Activated CD8-positive, alpha-beta memory T cell treated with anti-CD3 and anti-CD28 coated beads for 4 hours (primary cell): Measurements from ENCODE around the gene CCDC28B.

Source experiments
- DNase-seq, 2 donors: peaks; one replicate each; pipeline ENCODE4 v3.0.0-alpha.2; 2020; ENCODE audit warnings: low read depth in 2 of 2

Gene CCDC28B

DNA sequence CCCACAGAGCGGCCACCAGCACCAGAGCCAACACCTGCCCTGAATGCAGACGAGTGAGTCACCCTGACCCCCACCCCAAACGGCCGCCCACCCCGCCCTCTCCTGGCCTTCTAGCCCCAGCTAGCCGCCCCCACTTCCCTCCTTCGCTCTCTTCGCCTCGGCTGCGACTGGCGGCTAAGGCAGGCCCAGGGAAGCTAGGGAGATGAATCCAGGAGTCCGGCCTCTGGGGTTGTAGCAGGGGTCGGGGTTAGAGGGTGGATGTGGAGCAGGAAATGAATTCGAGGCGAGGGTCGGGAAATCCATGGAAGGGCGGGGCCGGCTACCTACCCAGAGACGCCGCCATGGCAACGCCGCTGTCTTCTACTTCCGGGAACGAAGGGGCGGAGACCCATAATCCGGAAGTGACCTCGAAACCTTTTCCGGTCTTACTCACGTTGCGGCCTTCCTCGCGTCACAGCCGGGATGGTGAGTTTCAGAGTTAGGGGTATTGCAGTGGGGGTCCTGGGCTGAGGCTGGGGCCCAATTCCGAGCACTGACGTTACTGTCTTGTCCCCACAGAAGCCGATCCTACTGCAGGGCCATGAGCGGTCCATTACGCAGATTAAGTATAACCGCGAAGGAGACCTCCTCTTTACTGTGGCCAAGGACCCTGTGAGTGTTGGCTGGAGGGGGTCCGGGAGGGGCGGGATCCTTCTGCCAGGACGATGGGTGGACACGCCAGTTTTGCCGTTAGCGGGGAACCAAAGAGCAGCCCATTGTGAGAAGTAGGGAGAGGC, 21.8 kb downstream of the CCDC28B start, which contains the start of the genes EIF3I and TMEM234:
Gene EIF3I (plus strand): TSS at position 428 of the 776 bp plus-strand sequence. CDS start 35 bp downstream, at position 463.
Gene TMEM234 (minus strand): TSS at position 374 of the 776 bp plus-strand sequence. CDS start 31 bp downstream, at position 343.
- peak; percentile 89 to 90 for DNase-seq

DNA sequence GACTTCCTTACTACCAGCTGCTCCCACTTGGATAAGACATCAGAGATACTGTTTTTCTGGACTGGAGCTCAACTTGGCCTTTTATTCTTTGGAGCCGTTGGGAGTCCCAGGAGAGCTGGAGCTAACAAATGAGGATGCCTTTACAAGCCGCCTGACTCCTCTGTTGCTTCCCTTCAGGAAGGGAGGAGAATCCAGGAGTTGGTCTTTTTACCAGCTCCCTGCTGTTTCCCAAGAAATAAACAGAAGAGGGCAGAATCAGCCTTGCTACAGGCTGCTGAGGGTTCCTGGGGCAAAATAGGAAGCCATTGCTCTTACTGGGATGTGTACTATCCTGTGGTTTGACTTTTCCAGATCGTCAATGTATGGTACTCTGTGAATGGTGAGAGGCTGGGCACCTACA, 23.3 kb downstream of the CCDC28B start:
- DNase-seq: no peak

DNA sequence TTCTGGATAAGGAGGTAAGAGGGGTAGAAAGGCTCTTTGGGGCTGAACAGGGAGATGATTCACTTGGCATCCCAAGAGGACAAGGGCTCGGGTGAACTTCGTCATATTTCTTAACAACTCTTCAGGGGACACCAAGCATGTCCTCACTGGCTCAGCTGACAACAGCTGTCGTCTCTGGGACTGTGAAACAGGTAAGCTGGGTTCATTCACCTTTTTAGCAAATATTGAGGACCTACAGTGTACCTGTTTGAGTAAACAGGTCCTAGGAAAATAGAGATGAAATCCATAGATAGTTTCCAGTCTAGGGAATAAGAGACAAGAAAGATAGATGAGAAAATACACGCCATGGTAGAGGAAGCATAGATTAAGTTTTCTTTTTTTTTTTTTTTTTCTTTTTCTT, 23.9 kb downstream of the CCDC28B start:
- DNase-seq: no peak

DNA sequence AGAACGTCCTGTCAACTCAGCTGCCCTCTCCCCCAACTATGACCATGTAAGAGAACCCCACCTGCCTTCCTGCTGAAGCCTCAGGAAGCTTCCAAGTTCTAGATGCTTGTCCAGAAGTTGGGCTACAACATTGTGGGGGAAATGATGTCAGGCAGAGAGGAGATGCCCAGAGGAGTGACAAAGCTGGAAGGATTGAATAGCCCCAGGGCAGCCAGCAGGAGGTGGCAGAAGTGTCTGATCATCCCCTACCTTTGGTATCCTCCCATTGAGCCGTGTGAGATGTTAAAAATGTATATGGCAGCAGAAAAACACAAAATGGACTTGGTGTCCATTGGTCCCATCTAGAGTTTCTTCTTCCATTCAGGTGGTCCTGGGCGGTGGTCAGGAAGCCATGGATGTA, 28.4 kb downstream of the CCDC28B start:
- no peak for DNase-seq

DNA sequence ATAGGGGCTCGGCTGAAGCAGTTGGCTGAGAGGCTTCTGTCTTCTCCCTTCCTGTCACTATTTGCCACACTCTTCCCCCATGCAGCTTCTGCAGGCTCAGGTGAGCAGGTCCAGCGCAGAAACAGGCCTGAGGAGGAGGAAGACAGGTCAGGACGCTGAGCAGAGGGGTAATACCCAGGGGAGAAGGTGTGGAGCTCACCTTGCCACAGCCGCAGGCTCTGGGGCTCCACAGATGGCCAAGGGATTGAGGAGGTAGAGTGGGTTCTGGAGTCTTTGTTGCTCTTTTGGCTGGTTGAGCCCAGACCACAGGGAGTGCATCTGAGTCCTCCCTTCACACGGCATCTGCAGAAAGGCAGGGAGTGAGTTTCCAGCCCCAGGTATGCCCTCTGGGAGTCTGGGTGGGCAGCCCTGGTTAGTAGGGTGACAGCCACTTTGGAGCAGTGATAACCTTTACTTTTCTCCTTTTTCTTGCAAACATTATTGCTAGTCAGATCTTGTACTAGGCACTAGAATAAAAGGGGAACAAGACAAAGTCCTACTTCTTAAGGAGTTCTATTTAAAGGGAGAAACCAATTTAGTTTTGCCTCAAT, 31.5 kb downstream of the CCDC28B start:
- DNase-seq: no peak

DNA sequence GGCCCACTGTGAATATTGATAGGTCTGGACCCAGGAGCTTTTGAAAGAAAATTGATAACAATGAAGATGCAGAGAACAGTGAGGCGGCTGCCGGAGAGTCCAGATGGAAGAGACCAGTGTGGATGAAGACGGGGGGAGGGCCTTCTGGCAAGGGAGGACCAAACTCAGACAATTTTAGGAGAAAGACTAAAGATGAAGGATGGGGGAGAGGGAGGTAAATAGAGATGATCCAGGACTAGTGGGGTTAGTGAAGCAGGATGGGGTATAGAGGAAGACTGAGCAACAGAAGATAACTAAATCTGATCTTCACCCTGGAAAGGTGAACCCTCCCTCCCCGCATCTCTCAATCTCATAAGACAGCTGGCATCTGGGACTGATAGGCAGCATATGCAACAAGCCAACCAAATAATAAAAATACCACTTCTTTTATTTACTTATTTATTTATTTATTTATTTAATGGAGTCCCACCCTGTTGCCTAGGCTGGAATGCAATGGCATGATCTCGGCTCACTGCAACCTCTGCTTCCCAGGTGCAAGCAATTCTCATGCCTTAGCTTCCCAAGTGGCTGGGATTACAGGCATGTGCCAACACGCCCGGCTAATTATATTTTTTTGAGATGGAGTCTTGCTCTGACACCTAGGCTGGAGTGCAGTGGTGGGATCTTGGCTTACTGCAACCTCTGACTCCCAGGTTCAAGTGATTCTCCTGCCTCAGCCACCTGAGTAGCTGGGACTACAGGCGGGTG, 32.3 kb downstream of the CCDC28B start:
- no peak for DNase-seq

DNA sequence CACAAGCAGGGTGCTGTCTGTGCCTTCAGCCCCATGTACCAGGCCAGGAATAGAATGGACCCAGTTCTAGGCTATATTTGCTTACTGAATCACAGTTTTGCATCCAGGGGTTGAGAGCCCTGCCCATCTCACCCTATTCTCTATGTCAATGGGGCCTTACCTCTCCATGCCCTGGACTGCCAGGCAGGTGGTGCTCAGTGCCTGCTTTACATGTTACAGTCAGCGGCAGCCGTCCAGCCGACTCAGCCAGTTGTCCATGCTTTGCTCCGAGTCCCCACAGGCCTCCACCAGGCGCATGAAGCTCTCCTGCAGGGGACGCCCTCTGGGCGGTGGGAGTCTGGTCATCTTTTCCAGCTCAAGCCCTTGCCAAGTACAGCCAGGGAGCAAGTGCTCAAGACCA, 34.4 kb downstream of the CCDC28B start:
- DNase-seq: no peak

DNA sequence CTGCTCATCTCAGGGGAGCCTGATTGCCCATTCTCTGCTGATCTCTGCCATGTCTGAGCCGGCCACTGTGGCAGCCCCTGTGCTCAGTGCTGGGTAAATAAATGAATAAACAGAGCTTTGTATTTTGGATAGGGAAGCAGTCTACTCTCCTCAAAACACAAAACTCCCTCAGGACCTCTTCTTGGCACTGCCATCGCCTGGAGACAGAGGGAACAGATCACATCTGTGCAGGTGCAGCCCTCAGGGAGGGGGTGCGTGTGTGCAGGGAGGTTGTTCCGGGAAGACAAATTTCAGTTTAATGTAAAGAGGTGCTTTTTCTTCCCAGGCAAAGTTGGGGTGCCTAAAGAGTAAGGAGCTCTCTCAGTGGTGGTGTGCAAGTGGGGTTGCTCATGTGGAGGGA, 38.9 kb downstream of the CCDC28B start:
- DNase-seq: no peak

DNA sequence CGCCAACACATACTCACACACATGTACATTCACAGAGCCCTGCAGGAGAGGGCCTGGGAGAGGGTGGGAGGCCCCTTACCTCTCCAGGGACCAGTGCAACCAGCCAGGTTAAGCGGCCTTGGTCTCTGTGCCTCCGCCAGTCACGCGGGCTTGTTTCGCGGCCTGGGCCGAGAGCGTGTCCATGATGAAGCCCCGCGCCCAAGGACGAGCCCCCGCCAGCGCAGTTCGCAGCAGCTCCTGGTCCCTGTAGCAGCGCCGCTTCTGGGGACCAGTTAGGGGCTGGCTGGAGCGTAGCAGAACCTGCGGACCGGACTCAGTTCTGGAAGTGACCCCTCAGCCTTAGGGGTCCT, 39.4 kb downstream of the CCDC28B start:
- no peak for DNase-seq

DNA sequence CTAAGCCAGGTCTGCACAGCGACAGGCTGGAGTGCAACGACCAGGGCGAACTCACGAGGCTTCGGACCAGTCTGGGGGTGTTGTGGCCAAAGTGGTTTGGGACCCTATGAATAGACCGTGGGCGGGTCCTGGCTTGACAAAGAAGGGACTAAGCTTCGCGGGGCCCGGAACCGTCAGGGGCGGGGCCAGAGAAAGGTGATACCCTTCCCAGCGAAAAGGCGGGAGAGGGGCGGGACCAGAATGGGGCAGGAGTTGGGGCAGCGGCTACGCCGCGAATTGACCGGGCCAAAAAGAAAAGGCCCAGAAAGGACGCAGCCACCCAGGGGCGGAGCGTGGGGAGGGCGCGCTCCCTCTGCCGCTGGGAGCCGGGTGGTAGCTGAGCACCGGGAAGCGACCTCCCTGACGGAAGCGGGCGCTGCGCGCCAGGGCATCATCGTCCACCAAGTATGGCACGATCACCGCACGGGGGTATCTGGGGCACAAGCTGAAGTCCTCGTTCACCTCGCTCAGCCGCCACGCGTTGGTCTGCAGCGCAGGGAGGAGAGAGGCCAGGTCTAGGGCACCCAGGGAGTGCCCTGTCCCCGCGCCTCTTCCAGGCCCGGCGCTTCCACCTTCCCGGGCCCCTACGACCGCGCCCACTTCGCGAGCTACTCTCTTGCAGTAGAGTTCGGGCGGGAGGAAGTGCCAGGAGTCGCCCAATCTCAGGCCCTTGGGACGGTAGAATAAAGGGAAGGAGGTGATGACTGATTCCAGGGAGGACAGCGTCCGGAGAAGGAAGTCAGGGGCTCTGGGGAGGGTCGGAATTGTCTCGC, 40.0 kb downstream of the CCDC28B start:
- peak in 1 of 2 donors; percentile 28 for DNase-seq

DNA sequence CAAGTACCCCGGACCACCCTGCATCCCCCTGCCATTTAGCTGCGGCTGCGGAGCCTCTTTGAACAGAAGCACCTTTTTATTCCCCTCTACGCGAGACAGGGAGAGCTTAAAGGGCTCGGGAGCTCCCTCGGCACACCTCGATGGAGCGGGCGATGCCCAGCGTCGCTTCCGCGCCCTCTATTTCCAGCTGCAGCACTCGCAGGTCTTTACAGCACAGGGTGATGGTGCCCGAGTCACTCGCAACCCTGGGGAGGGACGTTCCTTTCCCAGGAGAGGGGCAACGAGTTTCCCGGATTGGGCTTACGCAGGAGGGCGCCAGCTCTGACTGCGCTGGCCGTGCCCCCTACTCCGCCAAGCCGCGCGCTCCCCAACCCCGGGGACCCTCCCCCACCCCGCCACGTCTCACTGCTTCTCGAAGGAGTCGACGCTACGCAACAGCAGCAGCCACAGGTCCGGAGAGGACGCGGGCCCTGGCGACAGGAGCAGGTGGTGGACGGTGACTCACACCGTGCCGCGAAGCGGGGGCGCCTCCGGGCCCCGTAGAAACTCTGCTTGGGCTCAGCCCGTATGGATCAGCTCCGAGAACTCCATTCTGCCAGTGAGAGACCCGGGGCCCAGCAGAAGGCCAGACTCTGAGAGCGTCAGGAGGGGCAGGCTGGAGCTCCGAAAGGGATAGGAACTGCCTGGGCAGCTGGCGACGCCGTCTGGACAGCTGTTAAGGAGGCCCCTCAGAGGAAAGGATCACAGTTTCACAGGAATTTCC, 40.8 kb downstream of the CCDC28B start:
- no peak for DNase-seq

DNA sequence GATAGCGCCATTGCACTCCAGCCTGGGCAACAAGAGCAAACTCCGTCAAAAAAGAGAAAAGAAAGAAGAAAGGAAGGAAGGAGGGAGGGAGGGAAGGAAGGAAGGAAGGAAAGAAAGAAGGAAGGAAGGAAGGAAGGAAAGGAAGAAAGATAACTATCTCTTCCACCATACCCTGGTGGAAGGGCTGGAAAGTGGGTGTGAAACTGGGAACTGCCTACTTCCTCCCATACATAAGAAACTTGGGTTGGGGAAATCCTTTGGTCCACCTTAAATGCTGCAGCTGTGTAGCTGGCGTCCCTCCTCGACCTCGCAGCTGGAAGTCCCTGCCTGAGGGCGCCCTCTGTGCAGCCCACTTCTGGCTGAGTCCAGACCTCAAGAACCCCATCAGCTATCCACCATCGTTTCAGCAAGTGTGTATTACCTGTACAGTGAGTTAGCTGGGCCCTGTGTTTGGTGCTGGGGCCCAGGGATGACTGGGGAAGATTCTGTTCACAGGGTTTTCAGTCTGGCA, 42.0 kb downstream of the CCDC28B start:
- no peak for DNase-seq

DNA sequence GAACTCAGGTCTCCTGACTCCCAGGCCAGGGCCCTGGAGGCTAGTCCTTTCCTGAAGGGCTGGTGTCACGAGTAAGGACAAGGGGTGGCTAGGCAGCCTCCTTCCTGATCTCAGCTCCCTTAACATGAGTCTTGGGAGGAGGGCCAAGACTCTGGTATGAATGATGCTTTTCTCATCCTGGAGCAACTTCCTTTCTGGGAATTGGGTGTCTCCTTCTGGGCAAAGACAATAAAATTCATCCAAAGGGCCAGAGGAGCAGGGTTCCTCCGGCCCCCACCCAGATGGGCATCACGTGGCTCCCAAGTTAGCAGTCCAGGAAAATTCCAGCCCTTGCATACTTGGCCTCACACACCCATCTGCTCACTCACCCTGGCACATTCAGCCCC, 46.5 kb downstream of the CCDC28B start, which contains the start of gene FAM167B:
Gene FAM167B (plus strand): TSS at position 335 of the 386 bp plus-strand sequence. CDS start 200 bp downstream, outside the sequence.
- no peak for DNase-seq

DNA sequence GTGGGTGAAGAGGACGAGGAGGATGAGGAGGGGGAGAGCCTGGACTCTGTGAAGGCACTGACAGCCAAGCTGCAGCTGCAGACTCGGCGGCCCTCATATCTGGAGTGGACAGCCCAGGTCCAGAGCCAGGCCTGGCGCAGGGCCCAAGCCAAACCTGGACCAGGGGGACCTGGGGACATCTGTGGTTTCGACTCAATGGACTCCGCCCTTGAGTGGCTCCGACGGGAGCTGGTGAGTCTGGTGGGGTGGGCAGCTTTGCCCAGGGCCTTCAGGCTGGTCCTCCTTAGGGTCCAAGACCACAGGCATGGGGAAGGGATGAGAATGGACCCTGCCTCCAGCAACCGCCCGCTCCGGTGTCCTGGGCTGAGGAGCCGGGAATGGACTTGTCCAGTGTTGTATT, 47.1 kb downstream of the CCDC28B start:
- no peak for DNase-seq

DNA sequence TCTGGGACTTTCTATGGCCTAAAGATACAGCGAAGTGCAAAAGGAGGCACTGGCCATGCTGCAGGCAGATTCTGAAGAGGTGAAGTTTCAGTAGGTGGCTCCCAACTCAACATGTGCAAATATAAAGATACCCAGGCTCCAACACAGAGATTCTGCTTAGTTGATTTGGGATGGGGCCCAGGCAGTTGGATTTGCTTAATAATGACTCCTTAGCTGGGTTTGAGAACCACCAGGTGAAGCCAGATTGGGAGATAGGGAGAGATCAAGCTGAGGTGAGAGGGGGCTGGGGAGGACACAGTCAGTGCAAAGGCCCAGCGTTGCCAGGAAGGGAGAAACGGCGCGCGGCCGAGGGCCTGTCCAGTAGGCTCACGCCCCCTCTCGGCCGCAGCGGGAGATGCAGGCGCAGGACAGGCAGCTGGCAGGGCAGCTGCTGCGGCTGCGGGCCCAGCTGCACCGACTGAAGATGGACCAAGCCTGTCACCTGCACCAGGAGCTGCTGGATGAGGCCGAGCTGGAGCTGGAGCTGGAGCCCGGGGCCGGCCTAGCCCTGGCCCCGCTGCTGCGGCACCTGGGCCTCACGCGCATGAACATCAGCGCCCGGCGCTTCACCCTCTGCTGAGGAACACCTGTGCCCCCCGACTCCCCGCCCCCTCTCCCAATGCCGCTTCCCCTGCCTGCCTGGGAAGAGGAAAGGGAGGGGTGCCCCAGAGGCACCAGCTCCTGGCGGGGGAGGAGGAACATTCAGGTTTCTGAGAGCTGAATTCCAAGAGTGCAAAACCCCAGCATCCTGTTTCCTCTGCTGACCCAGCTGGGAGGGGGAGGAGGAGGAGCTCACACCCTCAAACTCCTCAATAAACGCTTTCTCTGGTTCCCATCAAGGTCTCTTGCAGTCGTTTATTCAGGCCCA, 47.8 kb downstream of the CCDC28B start:
- peak in 1 of 2 donors; percentile 53 for DNase-seq

DNA sequence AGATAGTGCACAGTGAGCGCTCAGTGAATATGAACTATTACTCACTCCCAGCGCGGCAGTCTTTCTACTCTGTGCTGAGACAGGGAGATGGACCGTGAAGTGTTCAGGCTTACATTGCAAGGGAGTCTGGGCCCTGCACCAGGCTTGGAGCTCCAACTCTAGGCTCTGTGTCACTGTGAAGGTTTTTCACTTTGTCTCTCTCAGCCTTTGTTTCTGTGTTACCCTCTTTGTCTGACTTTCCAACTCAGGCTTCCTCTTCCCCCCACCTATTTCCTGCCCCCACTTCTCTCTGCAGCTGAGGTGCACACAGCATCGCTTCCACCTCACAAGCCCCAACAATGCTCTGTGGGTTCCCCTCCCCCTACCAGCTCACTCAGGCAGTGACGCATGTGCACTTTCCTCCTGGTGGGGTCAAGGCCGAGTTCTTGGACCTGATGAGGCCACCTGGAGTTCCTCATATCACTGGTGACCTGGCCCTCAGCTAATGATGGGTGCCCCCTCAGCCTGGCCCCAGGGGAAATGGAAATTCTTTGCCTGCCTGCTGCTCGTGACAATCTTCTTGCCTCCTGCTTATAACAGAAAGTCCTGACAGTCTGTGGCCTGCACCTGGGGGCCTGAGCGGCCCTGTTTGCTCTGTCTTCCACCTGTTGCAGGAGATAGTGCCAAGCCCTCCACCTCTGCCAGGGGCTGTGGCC, 49.6 kb downstream of the CCDC28B start:
- DNase-seq: peak; percentile 63 to 74

DNA sequence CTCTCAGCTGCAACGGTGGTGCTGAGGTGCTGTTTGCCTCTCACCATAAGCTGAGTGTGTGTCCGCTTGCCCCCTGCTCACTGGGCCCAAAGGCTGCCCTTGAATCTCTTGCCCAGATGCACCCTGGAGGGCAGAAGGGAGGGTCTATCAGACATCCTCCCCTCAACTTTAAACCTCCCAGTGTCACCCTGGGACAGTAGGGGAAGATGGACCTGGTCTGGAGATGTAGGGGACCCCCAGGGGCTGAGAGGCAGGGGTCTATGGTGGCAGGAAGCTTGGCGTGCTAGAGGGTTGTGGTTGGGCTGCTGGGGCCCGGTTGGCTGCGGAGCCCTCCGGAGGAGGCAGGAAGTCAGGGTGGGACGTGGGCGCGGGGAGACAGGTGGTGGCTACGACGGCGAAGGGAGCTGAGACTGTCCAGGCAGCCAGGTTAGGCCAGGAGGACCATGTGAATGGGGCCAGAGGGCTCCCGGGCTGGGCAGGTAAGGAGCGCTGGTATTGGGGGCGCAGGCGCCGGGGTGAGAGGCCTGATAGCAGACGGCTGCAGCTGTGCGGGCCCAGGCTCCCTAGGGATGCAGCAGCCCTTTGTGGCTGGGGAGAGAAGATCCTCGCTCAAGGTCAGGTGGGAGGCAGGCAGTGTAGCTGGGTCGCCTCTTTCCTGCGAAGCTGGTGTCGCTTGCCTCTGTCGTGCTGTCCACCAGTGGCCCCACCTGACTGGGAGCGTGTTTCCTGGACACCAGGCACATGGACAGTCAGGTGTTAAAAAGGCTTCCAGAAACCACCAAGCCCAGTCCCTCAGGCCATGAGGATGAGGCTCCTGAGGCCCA, 50.7 kb downstream of the CCDC28B start, which contains the start of gene LCK:
Gene LCK (plus strand): TSS at position 373 of the 824 bp plus-strand sequence. CDS start 23,065 bp downstream, outside the sequence.
- peak in 1 of 2 donors; percentile 43 for DNase-seq
